Osteoblast (primary cell): ENCODE measurements around the gene AVL9. TPM values are rescaled to one million over a fixed set of nuclear protein-coding genes. Genes with fewer than 3 reads are reported as not detected.

Experiments used
- DNase-seq: peaks from one replicate; pipeline ENCODE4 v3.0.0; 2011; ENCODE audit warnings: low spot score, mixed read lengths; ENCODE audit not compliant: insufficient read length; ENCODE audit errors: missing footprints
- H2AFZ ChIP-seq: 2 replicates; pipeline ENCODE4 v1.6.0; 2011; ENCODE audit warnings: mild to moderate bottlenecking, low read length
- H3K27ac ChIP-seq: 2 replicates; pipeline ENCODE4 v1.5.1; 2011; ENCODE audit warnings: mild to moderate bottlenecking, low read depth, low read length, moderate library complexity
- H3K27me3 ChIP-seq: 2 replicates; pipeline ENCODE4 v1.6.0; 2012; ENCODE audit warnings: mild to moderate bottlenecking, control low read depth, inconsistent platforms, low read length, moderate library complexity; ENCODE audit not compliant: insufficient read depth
- H3K36me3 ChIP-seq: 2 replicates; pipeline ENCODE4 v1.5.1; 2011; ENCODE audit warnings: mild to moderate bottlenecking, low read length, control low read depth, moderate library complexity; ENCODE audit not compliant: insufficient read depth
- H3K4me1 ChIP-seq: 2 replicates; pipeline ENCODE4 v1.5.1; 2011; ENCODE audit warnings: mild to moderate bottlenecking, low read length, control low read depth, moderate library complexity; ENCODE audit not compliant: insufficient read depth
- H3K4me2 ChIP-seq: 2 replicates; pipeline ENCODE4 v1.6.0; 2011; ENCODE audit warnings: mild to moderate bottlenecking, low read length; ENCODE audit not compliant: insufficient read depth
- H3K4me3 ChIP-seq: fragments of 200-600 bp; sonication (generic); 3 replicates; pipeline ENCODE4 v1.5.1; 2012; ENCODE audit warnings: mild to moderate bottlenecking, low read length, inconsistent platforms; ENCODE audit not compliant: insufficient read depth
- H3K79me2 ChIP-seq: 2 replicates; pipeline ENCODE4 v1.6.0; 2012; ENCODE audit warnings: mild to moderate bottlenecking, low read length, control low read depth, inconsistent platforms; ENCODE audit not compliant: insufficient read depth
- H3K9me3 ChIP-seq: 2 replicates; pipeline ENCODE4 v1.5.1; 2011; ENCODE audit warnings: low read depth, low read length, control low read depth
- H4K20me1 ChIP-seq: 2 replicates; pipeline ENCODE4 v1.6.0; 2012; ENCODE audit warnings: mild to moderate bottlenecking, low read length, control low read depth; ENCODE audit not compliant: insufficient read depth
- total RNA-seq: library from RNA; depleted of rRNA; stranded (reverse); fragments of >200 nt; gene quantifications from 2 replicates; pipeline ENCODE4 v1.2.3, GENCODE V29; 2012
- TF ChIP-seq, protein P1 (sequence below): IDR thresholded peaks from 2 replicates; pipeline ENCODE4 v1.5.1; 2011; ENCODE audit warnings: mild to moderate bottlenecking, low read depth, low read length, moderate library complexity; ENCODE audit errors: extremely low read depth

The AVL9 gene
- total RNA-seq, 1 donor = 32.2 TPM

DNA sequence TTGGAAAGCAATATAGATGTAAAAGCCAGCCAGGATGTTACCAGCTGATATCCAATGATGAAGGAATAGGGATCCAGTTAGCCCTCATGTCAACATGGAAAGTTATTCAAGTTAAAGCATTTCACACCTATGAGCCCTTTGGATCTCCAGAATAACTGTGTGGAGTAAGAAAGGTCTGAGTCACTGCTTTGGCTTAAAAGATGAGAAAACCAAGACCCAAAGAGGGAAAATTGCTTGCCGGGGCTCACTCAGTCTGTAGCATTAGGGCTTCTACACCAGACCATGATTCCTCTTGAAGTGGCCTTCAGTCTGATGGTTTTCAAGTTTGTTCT lies 17.7 kb upstream of the AVL9 start:
- no peaks in the 10 kb centered on the region for H3K9me3 ChIP-seq
- peaks cover 4% of the 10 kb centered on the region for H3K27me3 ChIP-seq
- H3K4me1 ChIP-seq = no peaks in the 10 kb centered on the region
- no peak for DNase-seq
- H3K4me2 ChIP-seq = no peak overlapping the region
- TF ChIP-seq, protein P1, sequence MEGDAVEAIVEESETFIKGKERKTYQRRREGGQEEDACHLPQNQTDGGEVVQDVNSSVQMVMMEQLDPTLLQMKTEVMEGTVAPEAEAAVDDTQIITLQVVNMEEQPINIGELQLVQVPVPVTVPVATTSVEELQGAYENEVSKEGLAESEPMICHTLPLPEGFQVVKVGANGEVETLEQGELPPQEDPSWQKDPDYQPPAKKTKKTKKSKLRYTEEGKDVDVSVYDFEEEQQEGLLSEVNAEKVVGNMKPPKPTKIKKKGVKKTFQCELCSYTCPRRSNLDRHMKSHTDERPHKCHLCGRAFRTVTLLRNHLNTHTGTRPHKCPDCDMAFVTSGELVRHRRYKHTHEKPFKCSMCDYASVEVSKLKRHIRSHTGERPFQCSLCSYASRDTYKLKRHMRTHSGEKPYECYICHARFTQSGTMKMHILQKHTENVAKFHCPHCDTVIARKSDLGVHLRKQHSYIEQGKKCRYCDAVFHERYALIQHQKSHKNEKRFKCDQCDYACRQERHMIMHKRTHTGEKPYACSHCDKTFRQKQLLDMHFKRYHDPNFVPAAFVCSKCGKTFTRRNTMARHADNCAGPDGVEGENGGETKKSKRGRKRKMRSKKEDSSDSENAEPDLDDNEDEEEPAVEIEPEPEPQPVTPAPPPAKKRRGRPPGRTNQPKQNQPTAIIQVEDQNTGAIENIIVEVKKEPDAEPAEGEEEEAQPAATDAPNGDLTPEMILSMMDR = no peak
- no peaks in the 10 kb centered on the region for H3K36me3 ChIP-seq
- H2AFZ ChIP-seq = no peak overlapping the region
- H3K27ac ChIP-seq = no peak overlapping the region
- no peaks in the 10 kb centered on the region for H4K20me1 ChIP-seq
- H3K79me2 ChIP-seq = no peaks in the 10 kb centered on the region
- H3K4me3 ChIP-seq = no peak overlapping the region

DNA sequence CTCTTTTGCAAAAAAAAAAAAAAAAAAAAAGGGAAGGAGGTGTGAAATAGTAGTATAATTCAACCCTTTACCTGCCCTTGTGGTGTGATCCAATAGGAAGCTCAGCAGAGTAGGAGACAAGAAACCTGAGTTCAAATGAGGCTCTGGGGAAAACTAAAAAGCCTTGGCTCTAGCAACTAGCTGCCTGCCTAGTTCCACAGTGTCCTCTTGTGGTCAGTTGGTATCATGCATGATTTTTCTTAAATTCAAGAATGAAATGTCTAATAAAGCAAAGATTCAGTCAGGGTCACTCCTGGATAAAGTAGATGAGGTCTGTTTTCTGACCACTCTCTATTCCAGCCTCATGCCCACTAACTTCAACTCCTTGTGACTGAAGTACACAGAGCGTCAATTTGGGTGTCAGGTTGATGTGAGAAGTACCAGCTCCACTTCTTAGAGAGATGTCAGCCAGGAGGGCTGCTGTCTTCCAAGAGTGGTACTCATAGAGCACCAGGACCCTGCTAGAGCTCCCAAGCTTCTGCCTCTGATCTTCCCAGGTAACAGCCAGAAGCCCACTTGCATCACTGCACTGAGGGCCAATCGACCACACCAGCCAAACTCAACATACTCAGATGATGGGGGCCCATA lies 15.6 kb upstream of the AVL9 start:
- Histone ChIP-seq H3K4me1 (no peaks in the 10 kb centered on the region), H3K4me2 (no peak overlapping the region), H3K36me3 (no peaks in the 10 kb centered on the region), H3K27me3 (peaks cover 4% of the 10 kb centered on the region), H3K27ac (no peak overlapping the region), H2AFZ (no peak overlapping the region), H3K79me2 (no peaks in the 10 kb centered on the region), H3K9me3 (no peaks in the 10 kb centered on the region), H3K4me3 (no peak overlapping the region), H4K20me1 (no peaks in the 10 kb centered on the region)
- peak; percentile 71 for DNase-seq
- TF ChIP-seq, protein P1 = peak; percentile 92

DNA sequence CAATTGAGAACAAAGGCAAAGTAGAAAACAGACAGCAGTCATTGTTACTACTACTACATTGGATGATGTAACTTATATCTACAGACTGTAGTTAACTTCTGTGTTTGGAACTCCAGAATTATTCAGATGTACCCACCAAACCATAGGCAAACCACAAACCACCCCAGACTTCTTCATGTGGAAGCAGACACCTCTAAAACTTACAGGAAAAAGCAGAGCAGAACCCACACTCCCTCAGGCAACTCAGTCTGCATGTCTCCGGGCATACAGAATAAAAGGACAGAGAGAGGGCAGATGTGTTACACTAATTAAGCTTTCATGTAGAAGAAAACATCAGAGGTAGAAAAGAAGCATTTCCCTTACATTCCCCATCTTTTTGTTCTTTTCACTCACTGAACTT lies 14.1 kb upstream of the AVL9 start:
- no peaks in the 10 kb centered on the region for H3K9me3 ChIP-seq
- TF ChIP-seq, protein P1 = no peak
- peaks cover 4% of the 10 kb centered on the region for H3K27me3 ChIP-seq
- no peak for DNase-seq
- H3K79me2 ChIP-seq = no peaks in the 10 kb centered on the region
- H3K4me1 ChIP-seq = no peaks in the 10 kb centered on the region
- H3K4me2 ChIP-seq = no peak overlapping the region
- H2AFZ ChIP-seq = no peak overlapping the region
- H3K27ac ChIP-seq = no peak overlapping the region
- peaks cover 4% of the 10 kb centered on the region for H3K36me3 ChIP-seq
- no peaks in the 10 kb centered on the region for H4K20me1 ChIP-seq
- no peak overlapping the region for H3K4me3 ChIP-seq

DNA sequence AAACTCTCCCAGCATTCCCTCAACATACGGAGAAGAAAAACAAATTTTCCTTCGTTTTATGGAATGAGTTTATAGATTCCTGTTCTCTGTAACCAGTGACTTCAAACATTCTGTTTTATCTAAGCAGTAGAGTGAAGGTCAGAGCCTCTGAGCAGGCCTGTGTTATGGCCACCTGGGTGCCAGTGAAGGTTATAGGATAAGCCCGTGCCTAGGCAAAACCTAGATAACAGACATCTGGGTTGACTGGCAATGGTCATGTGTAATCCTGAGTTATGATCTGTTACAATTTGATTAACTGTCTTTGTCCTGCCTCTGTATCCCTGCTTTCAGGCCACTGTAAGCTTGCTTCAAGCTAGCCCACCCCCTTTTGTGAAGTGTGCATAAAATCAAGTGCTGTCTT lies 13.4 kb upstream of the AVL9 start:
- Histone ChIP-seq H3K4me3 (no peak overlapping the region), H3K4me1 (no peaks in the 10 kb centered on the region), H3K36me3 (peaks cover 11% of the 10 kb centered on the region), H2AFZ (no peak overlapping the region), H3K27ac (no peak overlapping the region), H3K79me2 (no peaks in the 10 kb centered on the region), H3K9me3 (no peaks in the 10 kb centered on the region), H3K4me2 (no peak overlapping the region), H4K20me1 (no peaks in the 10 kb centered on the region), H3K27me3 (no peaks in the 10 kb centered on the region)
- TF ChIP-seq, protein P1 = no peak
- DNase-seq = no peak
